ENCODE data around the gene PLEKHN1.

The PLEKHN1 gene, protein sequence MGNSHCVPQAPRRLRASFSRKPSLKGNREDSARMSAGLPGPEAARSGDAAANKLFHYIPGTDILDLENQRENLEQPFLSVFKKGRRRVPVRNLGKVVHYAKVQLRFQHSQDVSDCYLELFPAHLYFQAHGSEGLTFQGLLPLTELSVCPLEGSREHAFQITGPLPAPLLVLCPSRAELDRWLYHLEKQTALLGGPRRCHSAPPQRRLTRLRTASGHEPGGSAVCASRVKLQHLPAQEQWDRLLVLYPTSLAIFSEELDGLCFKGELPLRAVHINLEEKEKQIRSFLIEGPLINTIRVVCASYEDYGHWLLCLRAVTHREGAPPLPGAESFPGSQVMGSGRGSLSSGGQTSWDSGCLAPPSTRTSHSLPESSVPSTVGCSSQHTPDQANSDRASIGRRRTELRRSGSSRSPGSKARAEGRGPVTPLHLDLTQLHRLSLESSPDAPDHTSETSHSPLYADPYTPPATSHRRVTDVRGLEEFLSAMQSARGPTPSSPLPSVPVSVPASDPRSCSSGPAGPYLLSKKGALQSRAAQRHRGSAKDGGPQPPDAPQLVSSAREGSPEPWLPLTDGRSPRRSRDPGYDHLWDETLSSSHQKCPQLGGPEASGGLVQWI

DNA sequence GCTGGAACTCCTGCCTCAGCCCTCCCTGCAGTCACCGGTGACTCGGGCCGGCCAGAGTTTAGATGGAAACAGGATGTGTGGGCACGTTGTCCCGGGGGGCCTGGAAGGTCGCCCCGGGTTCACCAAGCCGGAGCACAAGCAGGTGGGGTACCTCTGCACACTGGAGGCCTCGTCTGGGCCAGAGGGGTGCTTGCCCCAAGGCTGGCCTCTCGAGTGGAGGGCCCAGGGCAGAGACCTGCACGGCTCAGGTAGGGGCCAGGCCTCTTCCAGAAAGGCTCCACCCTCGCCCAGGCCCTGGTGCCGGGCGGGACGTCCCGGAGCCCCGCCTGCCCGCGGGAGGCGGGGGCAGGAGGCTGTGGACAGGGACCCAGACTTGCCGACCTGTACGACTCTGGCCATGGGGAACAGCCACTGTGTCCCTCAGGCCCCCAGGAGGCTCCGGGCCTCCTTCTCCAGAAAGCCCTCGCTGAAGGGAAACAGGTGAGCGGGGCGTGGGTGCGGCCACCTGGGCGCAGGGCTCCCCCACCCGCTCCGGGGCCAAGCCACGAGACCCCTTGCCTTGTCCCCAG, at the start of gene PLEKHN1:
Gene PLEKHN1 (plus strand): TSS at position 348 of the 569 bp plus-strand sequence. CDS start 50 bp downstream, at position 398.
- H3K4me3 ChIP-seq (ENCODE audit: low read depth, low read length) = peak within 1 kb of the TSS; percentile 63
- DNase-seq (ENCODE audit: low read depth) = no peak

DNA sequence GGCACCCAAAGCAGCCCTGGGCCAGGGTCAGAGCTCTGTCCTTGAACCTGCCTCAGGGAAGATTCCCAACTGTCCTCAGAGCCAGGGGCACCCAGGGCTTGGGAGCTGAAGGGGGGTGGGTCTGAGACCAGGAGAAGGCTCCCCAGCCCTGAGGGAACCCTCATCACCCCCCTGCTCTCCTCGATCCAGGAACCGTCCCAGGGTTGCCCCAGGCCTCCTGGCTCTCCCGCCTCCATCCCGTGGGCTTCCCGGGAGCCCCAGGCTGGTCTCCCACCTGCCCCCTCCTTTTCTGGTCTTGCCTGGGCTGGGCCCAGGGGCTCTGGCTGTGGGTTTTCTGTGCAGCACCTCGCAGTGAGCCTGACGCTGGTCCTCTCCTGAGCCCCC, 49.2 kb upstream of the PLEKHN1 start:
- no peak for DNase-seq (ENCODE audit: low read depth)
- H3K4me3 ChIP-seq (ENCODE audit: low read depth, low read length) = no peak overlapping the region

DNA sequence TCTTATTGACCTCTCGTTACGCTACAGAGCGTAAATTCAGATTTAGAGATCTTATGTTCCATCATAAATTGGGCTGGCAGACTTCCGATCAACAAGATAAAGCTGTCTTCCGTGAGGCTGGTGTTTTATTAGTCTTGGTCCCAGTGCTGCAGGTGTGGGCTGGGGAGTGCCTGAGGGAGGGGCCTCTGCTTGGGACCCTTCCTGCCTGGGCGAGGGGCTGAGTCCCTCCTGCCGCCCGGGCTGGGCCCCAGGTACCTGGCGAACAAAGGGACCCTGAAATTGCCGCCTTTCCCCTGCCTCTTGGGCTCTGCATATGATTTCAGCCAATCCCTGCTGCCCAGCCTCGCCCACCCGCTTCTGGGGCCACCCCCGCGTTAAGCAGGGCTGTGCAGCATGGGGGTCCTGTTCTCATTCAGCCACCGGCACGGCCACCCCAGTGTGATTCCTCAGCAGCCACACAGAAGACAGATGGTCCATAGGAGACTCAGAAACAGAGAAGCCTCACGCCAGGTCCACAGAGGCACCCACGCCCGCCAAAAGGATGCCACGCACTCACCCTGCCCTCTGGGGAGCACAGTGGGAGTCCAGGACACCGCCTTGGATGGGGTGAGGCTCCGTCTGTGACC, 48.7 kb upstream of the PLEKHN1 start:
- DNase-seq (ENCODE audit: low read depth) = no peak
- H3K4me3 ChIP-seq (ENCODE audit: low read depth, low read length) = no peak overlapping the region

DNA sequence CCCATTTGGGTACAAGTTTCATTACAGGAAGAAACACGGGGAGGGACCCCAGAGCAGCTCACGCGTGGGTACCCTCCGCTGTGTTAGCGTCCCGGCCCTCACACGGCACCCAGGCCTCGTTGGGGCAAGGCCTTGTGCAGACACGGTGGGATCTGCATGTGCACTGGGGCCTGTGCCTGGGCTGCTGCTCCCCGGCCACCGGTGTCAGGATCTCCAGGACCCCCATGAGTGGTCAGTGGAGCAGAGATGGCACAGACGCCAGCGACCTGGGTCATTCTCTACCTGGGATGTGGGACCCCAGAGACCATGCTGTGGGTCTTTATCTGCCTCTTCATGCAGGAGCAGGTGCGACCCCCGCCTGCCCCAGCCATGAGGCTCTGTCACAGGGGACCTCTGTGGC, 47.9 kb upstream of the PLEKHN1 start:
- H3K4me3 ChIP-seq (ENCODE audit: low read depth, low read length) = no peak overlapping the region
- no peak for DNase-seq (ENCODE audit: low read depth)

DNA sequence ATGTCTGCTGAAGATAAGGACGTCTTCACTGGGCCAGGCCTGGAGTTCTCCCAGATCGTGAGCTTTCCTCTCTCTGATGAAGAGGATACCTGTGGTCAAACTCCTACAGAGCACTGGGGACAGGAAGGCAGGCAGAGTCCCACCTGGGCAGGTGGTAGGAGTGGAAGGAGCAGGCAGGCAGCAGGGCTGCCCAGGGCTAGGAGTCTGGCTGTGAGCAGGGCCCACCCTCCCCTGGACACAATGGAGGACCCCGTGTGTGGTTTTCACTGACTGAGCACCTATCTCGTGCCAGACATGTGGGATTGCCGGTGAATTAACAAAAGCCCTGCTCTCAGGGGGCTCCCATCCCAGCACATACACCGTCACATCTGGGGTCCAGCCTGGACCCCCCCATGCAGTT, 47.4 kb upstream of the PLEKHN1 start:
- DNase-seq (ENCODE audit: low read depth) = no peak
- no peak overlapping the region for H3K4me3 ChIP-seq (ENCODE audit: low read depth, low read length)

DNA sequence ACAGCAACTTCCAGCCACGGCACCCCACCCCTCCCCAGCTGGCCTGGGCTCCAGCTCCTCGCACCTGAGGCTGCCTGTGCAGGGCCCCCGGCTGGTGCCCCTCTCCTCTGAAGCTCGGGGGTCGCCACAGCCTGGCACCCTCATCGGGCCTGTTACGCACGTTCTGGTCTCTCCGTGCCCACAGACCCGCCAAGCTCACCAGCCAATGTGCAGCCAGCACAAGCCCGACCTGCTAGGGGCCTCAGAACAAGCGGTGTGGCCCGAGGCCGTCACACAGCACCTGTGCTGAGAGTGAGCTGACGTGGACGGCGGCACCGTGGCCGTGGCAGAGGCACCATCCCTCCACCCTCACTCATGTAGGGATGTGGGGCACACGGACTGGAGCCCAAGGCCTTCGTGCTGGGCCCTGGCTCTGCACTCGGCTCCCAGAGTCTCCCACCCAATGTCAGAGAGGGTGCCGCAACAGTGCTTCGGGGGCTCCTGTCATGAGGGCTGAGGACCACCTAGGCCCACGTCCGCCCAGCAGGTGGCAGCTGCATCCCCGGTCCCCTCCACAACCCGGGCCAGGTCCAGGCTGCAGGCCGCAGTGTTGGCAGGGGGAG, 46.9 kb upstream of the PLEKHN1 start:
- DNase-seq (ENCODE audit: low read depth) = no peak
- no peak overlapping the region for H3K4me3 ChIP-seq (ENCODE audit: low read depth, low read length)

DNA sequence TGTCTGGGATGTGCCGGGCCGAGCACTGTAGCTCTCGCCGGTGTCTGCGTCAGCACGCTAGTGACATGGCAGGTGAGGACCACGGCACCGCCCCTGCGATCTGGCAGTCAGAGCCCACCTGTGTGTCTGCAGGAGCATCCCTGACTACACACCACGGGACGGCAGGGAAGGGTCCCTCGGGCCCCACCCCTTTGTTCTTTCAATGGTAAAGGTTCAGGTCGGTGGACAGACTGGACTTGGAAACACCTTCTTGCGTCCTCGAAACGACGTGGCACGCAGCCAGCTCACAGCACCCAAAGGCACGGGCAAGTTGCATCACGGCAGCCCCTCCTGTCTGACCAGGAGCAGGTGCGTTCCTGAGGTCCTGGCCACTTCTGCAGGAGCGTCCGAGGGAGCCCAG, 46.3 kb upstream of the PLEKHN1 start:
- no peak overlapping the region for H3K4me3 ChIP-seq (ENCODE audit: low read depth, low read length)

DNA sequence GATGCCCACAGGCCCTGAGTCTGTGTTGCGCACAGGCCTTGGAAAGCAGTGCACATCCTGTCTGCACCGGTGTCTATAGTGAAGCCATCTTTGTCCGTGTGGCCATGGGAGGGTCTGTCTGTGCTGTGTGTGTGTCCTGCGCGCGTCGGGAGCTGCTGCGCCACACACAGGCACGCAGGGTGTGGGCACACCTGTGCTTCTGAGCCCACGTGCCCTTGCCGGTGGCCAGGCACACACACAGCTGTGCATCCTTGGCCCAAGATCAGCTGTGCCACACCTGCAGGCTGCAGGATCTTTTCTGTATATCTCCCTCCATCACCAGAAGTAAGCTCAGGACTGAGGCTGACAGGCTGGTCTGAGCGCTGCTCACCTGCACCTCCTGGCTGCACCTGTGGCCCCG, 45.8 kb upstream of the PLEKHN1 start:
- no peak overlapping the region for H3K4me3 ChIP-seq (ENCODE audit: low read depth, low read length)
- DNase-seq (ENCODE audit: low read depth) = no peak

More for the DNA sequence above, 46.3 kb upstream of the PLEKHN1 start:
- no peak for DNase-seq (ENCODE audit: low read depth)

DNA sequence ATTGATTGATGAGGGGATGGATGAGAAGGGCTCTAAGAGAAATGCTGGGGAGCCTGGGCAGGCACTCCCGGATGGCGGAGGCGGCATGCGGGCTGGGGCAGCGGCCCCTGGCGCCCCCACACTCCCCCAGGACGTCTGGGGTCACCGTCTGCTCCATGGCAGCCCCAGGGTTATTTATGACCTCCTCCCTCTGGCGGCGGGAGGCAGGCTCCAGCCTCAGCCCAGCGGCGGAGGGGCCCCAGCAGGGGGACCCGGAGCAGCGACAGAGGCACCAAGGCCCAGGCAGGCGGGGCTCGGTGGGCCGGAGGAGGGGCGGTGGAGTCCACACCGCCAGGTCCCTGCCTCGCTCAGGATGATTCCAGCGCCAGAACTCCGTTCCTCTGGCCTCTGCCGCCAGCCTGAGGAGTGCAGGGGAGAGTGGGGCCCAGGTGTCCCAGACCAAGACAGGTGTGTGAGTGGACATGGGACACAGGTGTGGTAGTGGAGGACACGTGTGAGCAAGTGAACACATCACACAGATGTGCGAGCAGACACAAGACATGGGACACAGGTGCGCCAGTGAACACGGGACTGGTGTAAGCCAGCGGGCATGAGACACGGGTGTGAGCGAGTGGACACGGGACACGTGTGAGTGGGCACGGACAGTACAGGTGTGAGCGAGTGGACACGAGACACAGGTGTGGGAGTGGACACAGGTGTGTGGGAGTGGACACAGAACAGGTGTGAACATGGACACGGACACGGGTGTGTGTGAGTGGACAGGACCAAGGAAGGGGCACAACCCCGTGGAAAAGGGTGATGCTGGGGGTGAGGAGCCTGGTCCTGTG, 45.1 kb upstream of the PLEKHN1 start:
- H3K4me3 ChIP-seq (ENCODE audit: low read depth, low read length) = no peak overlapping the region
- DNase-seq (ENCODE audit: low read depth) = no peak

DNA sequence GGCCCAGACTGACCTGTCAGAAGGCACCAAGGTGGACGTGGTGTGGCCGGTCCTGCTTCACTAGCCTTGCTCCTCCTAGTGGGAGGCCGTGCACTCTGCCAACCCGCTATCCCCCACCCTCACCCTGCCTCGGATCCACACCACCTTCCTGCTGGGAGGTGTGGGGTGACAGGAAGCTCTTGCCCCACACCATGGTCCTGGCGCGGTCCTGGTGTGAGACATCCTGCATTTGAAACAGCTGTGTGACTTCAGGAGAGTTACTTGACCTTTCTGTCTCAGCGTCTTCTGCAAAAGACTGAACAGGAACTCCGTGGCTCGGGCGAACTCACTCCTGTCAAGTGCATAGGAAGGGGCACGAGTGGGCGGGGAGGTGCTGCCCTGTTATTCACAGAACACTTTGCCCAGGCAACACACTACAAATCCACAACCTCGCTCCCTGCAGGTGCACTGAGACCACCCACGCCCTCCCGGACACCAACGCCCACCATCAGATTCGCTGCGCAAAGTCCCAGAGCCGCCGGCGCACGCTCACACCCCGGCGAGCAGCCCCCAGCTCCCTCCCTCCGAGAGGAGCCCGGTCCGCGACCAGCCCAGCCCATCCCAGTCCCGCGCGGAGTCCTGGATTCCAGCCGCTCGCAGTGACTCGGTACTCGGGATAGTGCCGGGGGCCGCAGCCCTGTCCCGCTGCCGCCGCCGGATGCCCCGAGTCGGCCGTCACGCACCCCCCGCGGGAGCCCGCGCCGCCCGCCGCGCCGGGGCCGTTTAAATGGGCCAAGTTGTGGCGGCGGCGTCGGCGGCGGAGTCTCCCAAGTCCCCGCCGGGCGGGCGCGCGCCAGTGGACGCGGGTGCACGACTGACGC, 42.9 kb upstream of the PLEKHN1 start, which contains the start of gene SAMD11:
Gene SAMD11 (plus strand): TSS at position 793 of the 860 bp plus-strand sequence. CDS start 509 bp downstream, outside the sequence.
- DNase-seq (ENCODE audit: low read depth) = peak; percentile 52
- H3K4me3 ChIP-seq (ENCODE audit: low read depth, low read length) = peak within 1 kb of the TSS; percentile 59

DNA sequence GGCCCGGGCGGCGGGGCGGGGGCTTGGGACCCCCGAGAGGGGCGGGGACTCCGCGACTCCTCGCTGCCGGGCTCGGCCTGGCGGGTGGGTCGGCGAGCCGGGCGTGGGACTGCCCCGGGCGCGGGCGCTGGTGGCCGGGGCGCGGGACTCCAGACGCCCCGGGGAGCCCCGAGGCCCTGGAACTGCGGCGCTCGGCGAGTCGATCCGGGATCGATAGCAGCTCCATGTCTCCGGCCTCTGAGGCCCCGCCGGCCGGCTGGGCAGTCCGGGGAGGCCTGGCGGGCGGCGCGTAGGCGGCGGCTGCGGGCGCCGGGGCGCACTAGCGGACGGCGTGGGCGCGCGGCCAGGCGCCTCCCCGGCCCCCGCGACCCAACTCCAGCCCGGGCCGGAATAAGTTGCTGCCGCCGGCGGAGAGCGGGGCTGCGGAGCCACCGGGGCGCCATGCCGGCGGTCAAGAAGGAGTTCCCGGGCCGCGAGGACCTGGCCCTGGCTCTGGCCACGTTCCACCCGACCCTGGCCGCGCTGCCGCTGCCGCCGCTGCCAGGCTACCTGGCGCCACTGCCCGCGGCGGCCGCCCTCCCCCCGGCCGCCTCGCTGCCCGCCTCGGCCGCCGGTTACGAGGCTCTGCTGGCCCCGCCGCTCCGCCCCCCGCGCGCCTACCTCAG, 42.2 kb upstream of the PLEKHN1 start:
- no peak for DNase-seq (ENCODE audit: low read depth)
- H3K4me3 ChIP-seq (ENCODE audit: low read depth, low read length) = peak overlapping the region; percentile 59

DNA sequence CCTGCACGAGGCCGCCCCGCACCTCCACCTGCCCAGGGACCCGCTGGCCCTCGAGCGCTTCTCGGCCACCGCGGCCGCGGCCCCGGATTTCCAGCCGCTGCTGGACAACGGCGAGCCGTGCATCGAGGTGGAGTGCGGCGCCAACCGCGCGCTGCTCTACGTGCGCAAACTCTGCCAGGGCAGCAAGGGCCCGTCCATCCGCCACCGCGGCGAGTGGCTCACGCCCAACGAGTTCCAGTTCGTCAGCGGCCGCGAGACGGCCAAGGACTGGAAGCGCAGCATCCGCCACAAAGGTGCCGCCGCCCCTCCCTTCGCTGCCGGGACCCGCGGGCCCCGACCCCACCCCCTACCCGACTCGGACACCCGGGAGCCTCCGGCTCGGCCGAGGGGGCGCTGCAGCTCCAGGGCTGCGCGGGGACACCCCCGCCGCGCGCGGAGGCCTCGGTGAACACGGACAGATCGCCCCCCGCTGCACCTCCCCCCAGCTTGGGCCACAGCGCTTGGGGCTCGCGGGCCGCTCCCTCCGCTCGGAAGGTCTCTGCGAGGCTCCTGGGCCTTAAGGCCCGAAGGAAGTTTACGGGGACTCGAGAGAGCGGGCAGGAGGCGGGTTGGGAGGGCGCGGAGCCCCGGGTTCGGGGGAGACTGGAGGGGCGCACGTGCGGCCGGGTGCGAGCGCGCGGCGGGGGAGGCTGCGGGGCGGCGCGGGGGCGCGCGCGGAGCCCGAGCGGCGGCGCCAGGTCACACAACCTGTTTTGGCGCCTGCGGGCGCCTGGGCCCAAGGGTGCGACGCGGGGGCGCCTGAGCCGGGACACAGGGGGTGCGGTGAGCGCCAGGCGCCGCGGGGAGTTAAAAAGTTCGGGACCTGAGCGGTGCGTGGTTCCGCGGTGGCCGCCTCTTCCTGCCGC, 41.4 kb upstream of the PLEKHN1 start:
- DNase-seq (ENCODE audit: low read depth) = no peak
- peak overlapping the region; percentile 59 for H3K4me3 ChIP-seq (ENCODE audit: low read depth, low read length)

DNA sequence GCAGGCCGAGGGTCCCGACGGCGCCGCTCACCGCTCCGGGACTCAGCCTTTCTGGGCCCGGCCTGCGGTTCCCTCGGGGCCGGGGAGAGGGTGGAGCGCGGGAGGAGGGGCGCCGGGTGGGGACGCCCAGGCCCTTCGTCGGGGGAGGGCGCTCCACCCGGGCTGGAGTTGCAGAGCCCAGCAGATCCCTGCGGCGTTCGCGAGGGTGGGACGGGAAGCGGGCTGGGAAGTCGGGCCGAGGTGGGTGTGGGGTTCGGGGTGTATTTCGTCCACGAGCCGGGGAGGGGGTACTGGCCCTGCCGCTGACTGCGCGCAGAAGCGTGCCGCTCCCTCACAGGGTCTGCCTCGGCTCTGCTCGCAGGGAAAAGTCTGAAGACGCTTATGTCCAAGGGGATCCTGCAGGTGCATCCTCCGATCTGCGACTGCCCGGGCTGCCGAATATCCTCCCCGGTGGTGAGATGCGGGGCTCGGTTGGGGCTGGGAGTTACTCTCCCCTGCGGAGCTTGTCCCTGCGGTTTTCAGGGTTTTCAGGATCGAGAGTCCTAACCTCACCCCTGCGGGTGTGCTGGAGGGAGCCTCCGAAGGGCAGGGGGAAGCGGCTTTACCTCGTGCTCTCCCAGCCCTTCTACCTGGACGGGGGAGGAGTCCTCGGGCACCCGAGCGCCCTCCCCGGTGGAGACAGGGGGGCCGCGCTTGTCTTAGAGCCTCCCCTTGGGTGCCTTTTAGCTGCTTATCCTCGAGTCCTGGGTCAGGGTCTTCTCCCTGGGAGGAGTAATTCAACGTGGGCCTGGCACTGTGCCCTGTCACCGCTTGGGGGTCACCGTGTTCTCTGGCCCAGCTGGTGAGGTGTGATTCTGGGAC, 40.5 kb upstream of the PLEKHN1 start:
- peak overlapping the region; percentile 59 for H3K4me3 ChIP-seq (ENCODE audit: low read depth, low read length)
- DNase-seq (ENCODE audit: low read depth) = no peak

DNA sequence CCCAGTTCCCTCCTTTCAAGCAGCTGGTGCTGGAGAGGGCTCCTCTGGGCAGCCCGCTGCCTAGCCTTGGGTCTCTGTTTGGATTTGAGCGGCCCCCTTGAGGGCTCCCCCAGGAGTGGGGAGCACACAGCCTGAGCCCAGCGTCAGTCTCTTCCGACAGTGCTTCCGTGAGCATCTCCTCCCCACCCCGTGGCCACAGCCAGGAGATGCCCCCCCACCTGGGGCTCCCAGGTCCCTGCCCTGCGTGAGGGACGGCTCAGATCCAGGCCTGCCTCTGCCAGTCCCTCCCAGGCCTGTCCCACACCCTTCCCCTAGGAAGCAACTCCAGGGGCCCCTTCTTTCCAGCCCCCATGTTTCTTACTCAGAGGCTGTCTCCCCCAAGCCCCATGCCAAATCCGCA, 39.0 kb upstream of the PLEKHN1 start:
- DNase-seq (ENCODE audit: low read depth) = no peak
- no peak overlapping the region for H3K4me3 ChIP-seq (ENCODE audit: low read depth, low read length)

DNA sequence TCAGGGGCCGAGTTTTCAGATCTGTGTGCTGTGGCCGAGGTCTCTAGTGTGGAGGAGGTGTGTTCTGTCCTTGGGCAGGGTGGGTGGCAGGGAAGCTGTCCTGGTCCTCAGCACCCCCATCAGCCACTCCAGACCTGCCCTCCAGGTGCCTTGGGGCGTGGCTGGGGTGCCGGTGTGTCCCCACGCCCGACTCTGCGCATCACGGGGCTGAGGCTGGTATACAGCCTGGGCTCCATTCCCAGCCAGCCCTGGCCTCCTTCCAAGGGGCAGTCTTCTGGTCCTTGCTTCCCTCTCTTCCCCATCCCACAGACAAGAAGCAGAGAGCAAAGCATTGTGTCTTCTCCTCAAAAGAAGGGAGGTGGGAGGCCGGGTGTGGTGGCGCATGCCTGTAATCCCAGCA, 38.5 kb upstream of the PLEKHN1 start:
- no peak overlapping the region for H3K4me3 ChIP-seq (ENCODE audit: low read depth, low read length)
- no peak for DNase-seq (ENCODE audit: low read depth)

Measured in skeletal muscle cell (primary cell).